Measurements from ENCODE around the gene CREBBP. TPM values are rescaled to one million over a fixed set of nuclear protein-coding genes. Genes with fewer than 3 reads are reported as not detected.

CREBBP gene
- total RNA-seq, 1 donor: 28.2 TPM

GRCh38 chr16:3762107-3762750, 118.3 kb downstream of the CREBBP start:
- peaks cover 41% of the 10 kb centered on the region for H3K79me2 ChIP-seq (ENCODE audit: insufficient read depth, low read length)
- no peaks in the 10 kb centered on the region for H3K27me3 ChIP-seq (ENCODE audit: insufficient read depth, low read length)
- TF ChIP-seq CTCF (IDR thresholded peaks at IDR 0.05; ENCODE audit: extremely low read depth, low read depth, low read length): no peak
- H3K27ac ChIP-seq (ENCODE audit: low read depth, low read length): no peak overlapping the region
- no peak overlapping the region for H3K4me2 ChIP-seq (ENCODE audit: insufficient read depth, low read length)
- H3K4me3 ChIP-seq (ENCODE audit: insufficient read depth, low read length): no peak overlapping the region
- H3K4me1 ChIP-seq (ENCODE audit: insufficient read depth, low read length): no peaks in the 10 kb centered on the region
- H4K20me1 ChIP-seq (ENCODE audit: insufficient read depth, low read length): peaks cover 12% of the 10 kb centered on the region
- H2AFZ ChIP-seq (ENCODE audit: low read length): no peak overlapping the region
- H3K36me3 ChIP-seq (ENCODE audit: insufficient read depth, low read length): peaks cover 55% of the 10 kb centered on the region
- no peaks in the 10 kb centered on the region for H3K9me3 ChIP-seq (ENCODE audit: low read depth, low read length)
- peak; percentile 62 for DNase-seq (ENCODE audit: insufficient read length, low spot score, missing footprints)

GRCh38 chr16:3761375-3762106, 119.0 kb downstream of the CREBBP start:
- Histone ChIP-seq H3K4me1 (ENCODE audit: insufficient read depth, low read length) (no peaks in the 10 kb centered on the region), H3K4me3 (ENCODE audit: insufficient read depth, low read length) (no peak overlapping the region), H3K4me2 (ENCODE audit: insufficient read depth, low read length) (no peak overlapping the region), H2AFZ (ENCODE audit: low read length) (no peak overlapping the region), H3K9me3 (ENCODE audit: low read depth, low read length) (no peaks in the 10 kb centered on the region), H4K20me1 (ENCODE audit: insufficient read depth, low read length) (peaks cover 10% of the 10 kb centered on the region), H3K27ac (ENCODE audit: low read depth, low read length) (no peak overlapping the region), H3K27me3 (ENCODE audit: insufficient read depth, low read length) (no peaks in the 10 kb centered on the region), H3K36me3 (ENCODE audit: insufficient read depth, low read length) (peaks cover 55% of the 10 kb centered on the region), H3K79me2 (ENCODE audit: insufficient read depth, low read length) (peaks cover 38% of the 10 kb centered on the region)
- no peak for TF ChIP-seq CTCF (IDR thresholded peaks at IDR 0.05; ENCODE audit: extremely low read depth, low read depth, low read length)
- DNase-seq (ENCODE audit: insufficient read length, low spot score, missing footprints): peak; percentile 32

- Histone ChIP-seq H3K4me2 (ENCODE audit: insufficient read depth, low read length) (no peak overlapping the region), H3K4me1 (ENCODE audit: insufficient read depth, low read length) (peaks cover 1% of the 10 kb centered on the region), H3K9me3 (ENCODE audit: low read depth, low read length) (no peaks in the 10 kb centered on the region), H3K27ac (ENCODE audit: low read depth, low read length) (no peak overlapping the region), H3K79me2 (ENCODE audit: insufficient read depth, low read length) (peaks cover 31% of the 10 kb centered on the region), H4K20me1 (ENCODE audit: insufficient read depth, low read length) (peaks cover 11% of the 10 kb centered on the region), H3K36me3 (ENCODE audit: insufficient read depth, low read length) (peaks cover 51% of the 10 kb centered on the region), H3K27me3 (ENCODE audit: insufficient read depth, low read length) (no peaks in the 10 kb centered on the region), H3K4me3 (ENCODE audit: insufficient read depth, low read length) (no peak overlapping the region), H2AFZ (ENCODE audit: low read length) (no peak overlapping the region)
- DNase-seq (ENCODE audit: insufficient read length, low spot score, missing footprints): no peak
- TF ChIP-seq CTCF (IDR thresholded peaks at IDR 0.05; ENCODE audit: extremely low read depth, low read depth, low read length): no peak
Measured at GRCh38 chr16:3760518-3760917, 120.0 kb downstream of the CREBBP start.

- Histone ChIP-seq H4K20me1 (ENCODE audit: insufficient read depth, low read length) (peaks cover 18% of the 10 kb centered on the region), H3K4me1 (ENCODE audit: insufficient read depth, low read length) (peaks cover 9% of the 10 kb centered on the region), H3K27me3 (ENCODE audit: insufficient read depth, low read length) (no peaks in the 10 kb centered on the region), H3K9me3 (ENCODE audit: low read depth, low read length) (no peaks in the 10 kb centered on the region), H3K79me2 (ENCODE audit: insufficient read depth, low read length) (peaks cover 30% of the 10 kb centered on the region), H3K4me2 (ENCODE audit: insufficient read depth, low read length) (no peak overlapping the region), H3K36me3 (ENCODE audit: insufficient read depth, low read length) (peaks cover 48% of the 10 kb centered on the region), H3K27ac (ENCODE audit: low read depth, low read length) (no peak overlapping the region), H2AFZ (ENCODE audit: low read length) (no peak overlapping the region), H3K4me3 (ENCODE audit: insufficient read depth, low read length) (no peak overlapping the region)
- TF ChIP-seq CTCF (IDR thresholded peaks at IDR 0.05; ENCODE audit: extremely low read depth, low read depth, low read length): no peak
- peak; percentile 34 for DNase-seq (ENCODE audit: insufficient read length, low spot score, missing footprints)
Measured at GRCh38 chr16:3759736-3760135, 120.8 kb downstream of the CREBBP start.

Data from osteoblast (primary cell).